GM21526 (cell line): Measurements from ENCODE around the gene ADIG.

Experiments used
- ATAC-seq: cut with Tn5 transposase; IDR thresholded peaks from one replicate; pipeline ENCODE4 v1.9.1; 2021; ENCODE audit warnings: moderate library complexity; ENCODE audit not compliant: unreplicated experiment, low FRiP score

The ADIG gene

GRCh38 chr20:38581013-38581412 is at the start of gene ADIG:
TSS of gene ADIG (plus strand) at chr20:38581197. CDS start at chr20:38581251, 54 bp downstream.
- ATAC-seq: no peak

GRCh38 chr20:38534756-38535155 is 46.2 kb upstream of the ADIG start:
- ATAC-seq: no peak

GRCh38 chr20:38536310-38536709 is 44.7 kb upstream of the ADIG start:
- ATAC-seq: no peak

GRCh38 chr20:38537176-38537575 is 43.8 kb upstream of the ADIG start:
- ATAC-seq: no peak

GRCh38 chr20:38538789-38539188 is 42.2 kb upstream of the ADIG start:
- ATAC-seq: no peak

- ATAC-seq: no peak
Measured at GRCh38 chr20:38543014-38543906, 37.7 kb upstream of the ADIG start.

GRCh38 chr20:38545771-38546170 is 35.2 kb upstream of the ADIG start:
- no peak for ATAC-seq

- ATAC-seq: no peak
Measured at GRCh38 chr20:38547288-38548085, 33.5 kb upstream of the ADIG start.

GRCh38 chr20:38548356-38549083 is 32.5 kb upstream of the ADIG start:
- ATAC-seq: no peak

- ATAC-seq: no peak
Measured at GRCh38 chr20:38550274-38550673, 30.7 kb upstream of the ADIG start.

- no peak for ATAC-seq
Measured at GRCh38 chr20:38551056-38551626, 29.9 kb upstream of the ADIG start.

- no peak for ATAC-seq
Measured at GRCh38 chr20:38554986-38555385, 26.0 kb upstream of the ADIG start.

- ATAC-seq: no peak
Measured at GRCh38 chr20:38555395-38555794, 25.6 kb upstream of the ADIG start.

- no peak for ATAC-seq
Measured at GRCh38 chr20:38557174-38557573, 23.8 kb upstream of the ADIG start.

- no peak for ATAC-seq
Measured at GRCh38 chr20:38558596-38559360, 22.2 kb upstream of the ADIG start.

GRCh38 chr20:38559764-38560163 is 21.2 kb upstream of the ADIG start:
- ATAC-seq: no peak

GRCh38 chr20:38563802-38564431 is 17.1 kb upstream of the ADIG start:
- ATAC-seq: no peak

GRCh38 chr20:38564680-38565079 is 16.3 kb upstream of the ADIG start:
- ATAC-seq: no peak

GRCh38 chr20:38566036-38566598 is 14.9 kb upstream of the ADIG start:
- no peak for ATAC-seq
